HepG2 (cell line): Measurements from ENCODE around the gene PCSK5. TPM values are rescaled to one million over a fixed set of nuclear protein-coding genes. Genes with fewer than 3 reads are reported as not detected.

Experiments
- AKNA ChIP-seq: sonication (generic); formaldehyde crosslinking; IDR thresholded peaks from 2 replicates; pipeline ENCODE4 v1.4.0; 2020; ENCODE audit warnings: missing genetic modification reagents, borderline replicate concordance
- GATA4 ChIP-seq: sonication (generic); IDR thresholded peaks from 2 replicates; pipeline ENCODE4 v1.6.1; 2016; ENCODE audit warnings: antibody characterized with exemption, low read depth, borderline replicate concordance
- ONECUT2 ChIP-seq: sonication (generic); formaldehyde crosslinking; IDR thresholded peaks from 2 replicates; pipeline ENCODE4 v1.4.0; 2020; ENCODE audit warnings: missing genetic modification reagents
- SP2 ChIP-seq: sonication (generic); formaldehyde crosslinking; IDR thresholded peaks from 2 replicates; pipeline ENCODE4 v1.5.1; 2020; ENCODE audit warnings: mild to moderate bottlenecking, missing genetic modification reagents
- YEATS2 ChIP-seq: sonication (generic); formaldehyde crosslinking; IDR thresholded peaks from 2 replicates; pipeline ENCODE4 v1.4.0; 2020; ENCODE audit warnings: missing genetic modification reagents, borderline replicate concordance
- ZNF609 ChIP-seq: sonication (generic); formaldehyde crosslinking; IDR thresholded peaks from 2 replicates; pipeline ENCODE4 v1.4.0; 2020; ENCODE audit warnings: mild to moderate bottlenecking, missing genetic modification reagents, borderline replicate concordance
- ZSCAN20 ChIP-seq: sonication (generic); formaldehyde crosslinking; IDR thresholded peaks from 2 replicates; pipeline ENCODE4 v1.4.0; 2020; ENCODE audit warnings: missing genetic modification reagents, mild to moderate bottlenecking, borderline replicate concordance
- polyA plus RNA-seq, 8 experiments: library from polyadenylated mRNA; depleted of rRNA in 3 of 8; stranded (reverse) in 7 of 8; unstranded in 1 of 8; fragments of >200 nt; fragmentation: Illumina TruSeq in 4 of 8; extraction: Trizol in 4 of 8; gene quantifications; 2 replicates each; pipeline versions ENCODE4 v1.2.1 to v1.2.3, GENCODE V29; 2011 to 2016; ENCODE audit warnings: low read depth in 4 of 8, missing spikeins in 1 of 8, mixed read lengths in 1 of 8; ENCODE audit not compliant: insufficient read depth in 1 of 8
- total RNA-seq, 5 experiments: library from RNA; depleted of rRNA; stranded (reverse); fragments of >200 nt; fragmentation: Illumina TruSeq; extraction: Trizol; gene quantifications; 2 replicates each; pipeline ENCODE4 v1.2.3, GENCODE V29; 2016; ENCODE audit warnings: low read depth in 1 of 5
- TF ChIP-seq, protein P1 (sequence below): IDR thresholded peaks from 2 replicates; pipeline ENCODE4 v1.6.1; 2016; ENCODE audit warnings: low read depth

Gene PCSK5
- total and polyA plus RNA-seq, 2 of the 13 experiments (the other 11 are each of a cell fraction or from before 2014, with no cell fraction given) = 0.55 to 0.66 TPM

GRCh38 chr9:75910731-75911130 lies 20.3 kb downstream of the PCSK5 start (continued):
- TF ChIP-seq AKNA (CRISPR knock-in tag) = no peak
- no peak for TF ChIP-seq ONECUT2 (CRISPR knock-in tag)
- TF ChIP-seq ZNF609 (CRISPR knock-in tag) = no peak
- TF ChIP-seq GATA4 = no peak
- no peak for TF ChIP-seq SP2 (CRISPR knock-in tag)
- TF ChIP-seq ZSCAN20 (CRISPR knock-in tag) = no peak
- no peak for TF ChIP-seq YEATS2 (CRISPR knock-in tag)
- TF ChIP-seq, protein P1, sequence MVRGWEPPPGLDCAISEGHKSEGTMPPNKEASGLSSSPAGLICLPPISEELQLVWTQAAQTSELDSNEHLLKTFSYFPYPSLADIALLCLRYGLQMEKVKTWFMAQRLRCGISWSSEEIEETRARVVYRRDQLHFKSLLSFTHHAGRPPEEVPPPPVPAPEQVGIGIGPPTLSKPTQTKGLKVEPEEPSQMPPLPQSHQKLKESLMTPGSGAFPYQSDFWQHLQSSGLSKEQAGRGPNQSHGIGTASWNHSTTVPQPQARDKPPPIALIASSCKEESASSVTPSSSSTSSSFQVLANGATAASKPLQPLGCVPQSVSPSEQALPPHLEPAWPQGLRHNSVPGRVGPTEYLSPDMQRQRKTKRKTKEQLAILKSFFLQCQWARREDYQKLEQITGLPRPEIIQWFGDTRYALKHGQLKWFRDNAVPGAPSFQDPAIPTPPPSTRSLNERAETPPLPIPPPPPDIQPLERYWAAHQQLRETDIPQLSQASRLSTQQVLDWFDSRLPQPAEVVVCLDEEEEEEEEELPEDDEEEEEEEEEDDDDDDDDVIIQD = no peak
